Measurements from ENCODE around the gene ANKS1A. TPM values are rescaled to one million over a fixed set of nuclear protein-coding genes. Genes with fewer than 3 reads are reported as not detected.

ANKS1A gene
- polyA plus RNA-seq, 1 of the 3 experiments (the other 2 are of a cell fraction) = 7.6 TPM

DNA sequence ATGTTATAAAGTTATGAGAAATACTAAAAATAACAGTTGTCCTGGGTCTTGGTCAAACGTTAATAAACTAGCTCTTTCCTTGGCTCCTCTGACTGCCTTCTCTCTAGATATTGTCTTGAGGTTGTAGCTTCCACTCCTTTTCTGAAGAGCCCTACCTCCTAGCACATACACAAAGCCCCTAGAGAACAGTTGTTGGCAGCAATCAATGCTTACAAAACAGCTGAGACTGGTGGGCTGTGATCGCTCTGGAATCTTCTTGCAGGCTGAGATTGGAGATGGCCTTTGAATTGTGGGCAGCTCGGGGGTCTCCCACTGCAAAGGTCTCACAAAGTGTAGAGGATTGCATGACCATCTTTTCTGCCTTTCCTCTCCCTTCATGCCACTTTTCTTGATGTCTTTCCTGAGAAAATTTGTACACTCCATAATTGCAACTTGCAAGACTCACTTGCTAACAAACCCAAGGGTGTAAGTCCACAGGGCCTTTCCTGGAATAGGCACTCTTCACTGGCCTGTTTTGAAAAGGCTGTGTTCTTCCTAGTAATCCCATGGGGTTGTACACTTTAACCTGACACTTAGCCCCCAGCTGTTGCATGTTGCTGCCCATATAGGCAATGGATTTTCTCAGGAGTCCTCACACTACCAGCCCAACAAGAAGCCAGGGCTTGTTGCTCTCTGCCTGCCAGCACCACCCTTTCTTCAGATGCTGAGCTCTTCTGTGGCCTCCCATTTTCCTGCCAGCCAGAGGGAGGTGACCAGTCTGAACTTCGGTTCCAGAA, 152.2 kb downstream of the ANKS1A start:
- Histone ChIP-seq H3K4me2 (no peak overlapping the region), H4K20me1 (ENCODE audit: insufficient read depth) (no peaks in the 10 kb centered on the region), H3K4me1 (ENCODE audit: control insufficient read depth in 1 of 2, insufficient read depth in 2 of 2, low read depth in 1 of 2, low read length in 1 of 2) (peaks cover 21 to 43% of the 10 kb centered on the region in 2 experiments; a peak in 3 of 4 replicates), H3K9ac (no peak overlapping the region), H3K9me2 (no peaks in the 10 kb centered on the region), H3F3A (replicated peaks; ENCODE audit: insufficient read depth) (no peaks in the 10 kb centered on the region), H3K4me3 (ENCODE audit: low read depth in 2 of 2, low read length in 1 of 2) (no peak overlapping the region), H3K27ac (ENCODE audit: low read depth in 2 of 2, low read length in 1 of 2) (no peak overlapping the region), H3K27me3 (ENCODE audit: insufficient read depth) (no peaks in the 10 kb centered on the region), H3K9me3 (no peaks in the 10 kb centered on the region), H3K79me2 (ENCODE audit: insufficient read depth) (no peaks in the 10 kb centered on the region), H3K36me3 (replicated peaks in 1 of 2; ENCODE audit: control insufficient read depth in 1 of 2, insufficient read depth in 2 of 2, low read length in 1 of 2) (peaks cover 0 to 3% of the 10 kb centered on the region in 2 experiments), H2AFZ (ENCODE audit: low read depth) (no peak overlapping the region)
- 85% methylated on average over 4 of the region's 4 CpGs for WGBS (ENCODE audit: low lambda C conversion rate)
- CTCF ChIA-PET = interaction anchor here (0.7 kb wide), 1 partner anchor 54 kb away, joined by 3 read pairs; no protein-coding TSS in a partner anchor
- TF ChIP-seq CHD2 (IDR thresholded peaks at IDR 0.05; ENCODE audit: low read length, partially characterized antibody) = no peak
- no peak for TF ChIP-seq FOSL2 (IDR thresholded peaks at IDR 0.05; ENCODE audit: borderline replicate concordance, low read depth)
- no peak for TF ChIP-seq MXI1 (IDR thresholded peaks at IDR 0.05; ENCODE audit: low read depth, low read length)
- no peak for TF ChIP-seq FOXJ3 (CRISPR knock-in tag; IDR thresholded peaks at IDR 0.05)
- TF ChIP-seq SIN3A (IDR thresholded peaks at IDR 0.05; ENCODE audit: borderline replicate concordance, low read depth, low read length) = no peak
- TF ChIP-seq GATA2 (CRISPR knock-in tag; IDR thresholded peaks at IDR 0.05) = no peak
- TF ChIP-seq NFIC (IDR thresholded peaks at IDR 0.05; ENCODE audit: borderline replicate concordance) = no peak
- no peak for TF ChIP-seq JUND (IDR thresholded peaks at IDR 0.05)
- no peak for TF ChIP-seq TEAD4 (IDR thresholded peaks at IDR 0.05; ENCODE audit: borderline replicate concordance, insufficient read depth)
- no peak for TF ChIP-seq MAX (IDR thresholded peaks at IDR 0.05; ENCODE audit: low read depth)
- TF ChIP-seq, protein P1, sequence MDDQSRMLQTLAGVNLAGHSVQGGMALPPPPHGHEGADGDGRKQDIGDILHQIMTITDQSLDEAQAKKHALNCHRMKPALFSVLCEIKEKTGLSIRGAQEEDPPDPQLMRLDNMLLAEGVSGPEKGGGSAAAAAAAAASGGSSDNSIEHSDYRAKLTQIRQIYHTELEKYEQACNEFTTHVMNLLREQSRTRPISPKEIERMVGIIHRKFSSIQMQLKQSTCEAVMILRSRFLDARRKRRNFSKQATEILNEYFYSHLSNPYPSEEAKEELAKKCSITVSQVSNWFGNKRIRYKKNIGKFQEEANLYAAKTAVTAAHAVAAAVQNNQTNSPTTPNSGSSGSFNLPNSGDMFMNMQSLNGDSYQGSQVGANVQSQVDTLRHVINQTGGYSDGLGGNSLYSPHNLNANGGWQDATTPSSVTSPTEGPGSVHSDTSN (IDR thresholded peaks at IDR 0.05) = no peak
- TF ChIP-seq ELF1 (IDR thresholded peaks at IDR 0.05) = no peak
- no peak for TF ChIP-seq REST (IDR thresholded peaks at IDR 0.05; ENCODE audit: low read depth, low read length)
- POLR2A ChIA-PET = no interaction called here
- no peak for DNase-seq
